C4-2B (cell line): ENCODE measurements around the gene B4GALT6.

ENCODE experiments used
- CTCF ChIP-seq: fragments of 450-650 bp; conservative IDR thresholded peaks from 2 replicates; pipeline ENCODE4 v1.5.1; 2017; ENCODE audit warnings: mild to moderate bottlenecking
- ZFX ChIP-seq: fragments of 450-650 bp; IDR thresholded peaks from 2 replicates; pipeline ENCODE4 v1.6.1; 2017

DNA sequence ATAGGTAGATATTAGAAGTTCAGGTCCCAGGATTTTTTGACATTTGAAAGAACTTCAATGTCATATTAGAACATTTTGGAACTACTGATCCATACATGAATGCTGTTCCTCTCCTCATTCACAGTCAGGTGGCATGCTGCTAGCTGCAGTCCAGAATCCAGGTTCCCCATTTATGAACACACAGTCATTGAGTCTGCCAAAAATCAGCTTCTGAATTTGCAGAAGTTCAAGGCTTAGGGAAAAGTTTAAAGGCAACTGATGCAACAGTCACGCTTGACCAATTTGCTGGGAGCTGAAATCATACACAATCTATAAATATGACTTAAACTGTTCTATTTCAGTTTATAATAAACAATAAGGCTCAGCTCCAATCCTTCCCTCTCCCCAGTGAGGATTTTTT is 110.0 kb downstream of the B4GALT6 start:
- TF ChIP-seq CTCF (no peak), ZFX (no peak)
